Measurements from ENCODE around the gene USP40. TPM values are rescaled to one million over a fixed set of nuclear protein-coding genes. Genes with fewer than 3 reads are reported as not detected.

The USP40 gene
- total and polyA plus RNA-seq, 4 donors, result 29.4 to 40.2 (median 32.2) TPM

GRCh38 chr2:233487748-233488345, 78.7 kb downstream of the USP40 start:
- Histone ChIP-seq H3K27ac (ENCODE audit: low read depth, low read length) (no peak overlapping the region), H3K36me3 (ENCODE audit: control insufficient read depth, insufficient read depth, low read length) (peaks cover 35% of the 10 kb centered on the region), H3K27me3 (ENCODE audit: control insufficient read depth, insufficient read depth, low read length) (no peaks in the 10 kb centered on the region), H3K9me3 (ENCODE audit: control insufficient read depth, insufficient read depth, low read length) (no peaks in the 10 kb centered on the region), H3K4me1 (ENCODE audit: control insufficient read depth, insufficient read depth, low read length) (peaks cover 3% of the 10 kb centered on the region), H3K4me3 (ENCODE audit: low read depth, low read length) (no peak overlapping the region)
- 71% methylated on average over 3 of the region's 9 CpGs for WGBS (ENCODE audit: insufficient coverage)
- DNase-seq (ENCODE audit: low read depth in 4 of 6, low spot score in 6 of 6), result no peak

GRCh38 chr2:233486778-233487552, 79.6 kb downstream of the USP40 start:
- 81% methylated on average over 2 of the region's 4 CpGs for WGBS (ENCODE audit: insufficient coverage)
- H3K4me1 ChIP-seq (ENCODE audit: control insufficient read depth, insufficient read depth, low read length), result peaks cover 3% of the 10 kb centered on the region
- no peak overlapping the region for H3K4me3 ChIP-seq (ENCODE audit: low read depth, low read length)
- no peaks in the 10 kb centered on the region for H3K9me3 ChIP-seq (ENCODE audit: control insufficient read depth, insufficient read depth, low read length)
- H3K27ac ChIP-seq (ENCODE audit: low read depth, low read length), result peak overlapping the region; percentile 15
- no peak for DNase-seq (ENCODE audit: low read depth in 4 of 6, low spot score in 6 of 6)
- H3K36me3 ChIP-seq (ENCODE audit: control insufficient read depth, insufficient read depth, low read length), result peaks cover 42% of the 10 kb centered on the region
- H3K27me3 ChIP-seq (ENCODE audit: control insufficient read depth, insufficient read depth, low read length), result no peaks in the 10 kb centered on the region

GRCh38 chr2:233486357-233486756, 80.2 kb downstream of the USP40 start:
- no peaks in the 10 kb centered on the region for H3K9me3 ChIP-seq (ENCODE audit: control insufficient read depth, insufficient read depth, low read length)
- no peak overlapping the region for H3K4me3 ChIP-seq (ENCODE audit: low read depth, low read length)
- DNase-seq (ENCODE audit: low read depth in 4 of 6, low spot score in 6 of 6), result no peak
- no peaks in the 10 kb centered on the region for H3K27me3 ChIP-seq (ENCODE audit: control insufficient read depth, insufficient read depth, low read length)
- WGBS (ENCODE audit: insufficient coverage), result 87% methylated on average over 4 of the region's 4 CpGs
- H3K27ac ChIP-seq (ENCODE audit: low read depth, low read length), result peak overlapping the region; percentile 15
- H3K36me3 ChIP-seq (ENCODE audit: control insufficient read depth, insufficient read depth, low read length), result peaks cover 47% of the 10 kb centered on the region
- H3K4me1 ChIP-seq (ENCODE audit: control insufficient read depth, insufficient read depth, low read length), result peaks cover 9% of the 10 kb centered on the region

- no peak overlapping the region for H3K27ac ChIP-seq (ENCODE audit: low read depth, low read length)
- peaks cover 50% of the 10 kb centered on the region for H3K36me3 ChIP-seq (ENCODE audit: control insufficient read depth, insufficient read depth, low read length)
- peaks cover 13% of the 10 kb centered on the region for H3K4me1 ChIP-seq (ENCODE audit: control insufficient read depth, insufficient read depth, low read length)
- WGBS (ENCODE audit: insufficient coverage), result 87% methylated on average over 7 of the region's 15 CpGs
- H3K4me3 ChIP-seq (ENCODE audit: low read depth, low read length), result no peak overlapping the region
- no peaks in the 10 kb centered on the region for H3K9me3 ChIP-seq (ENCODE audit: control insufficient read depth, insufficient read depth, low read length)
- H3K27me3 ChIP-seq (ENCODE audit: control insufficient read depth, insufficient read depth, low read length), result no peaks in the 10 kb centered on the region
- no peak for DNase-seq (ENCODE audit: low read depth in 4 of 6, low spot score in 6 of 6)
Observed at GRCh38 chr2:233485726-233486125, 80.9 kb downstream of the USP40 start.

- DNase-seq (ENCODE audit: low read depth in 4 of 6, low spot score in 6 of 6), result no peak
- H3K9me3 ChIP-seq (ENCODE audit: control insufficient read depth, insufficient read depth, low read length), result no peaks in the 10 kb centered on the region
- H3K4me3 ChIP-seq (ENCODE audit: low read depth, low read length), result no peak overlapping the region
- no peaks in the 10 kb centered on the region for H3K27me3 ChIP-seq (ENCODE audit: control insufficient read depth, insufficient read depth, low read length)
- H3K27ac ChIP-seq (ENCODE audit: low read depth, low read length), result no peak overlapping the region
- peaks cover 17% of the 10 kb centered on the region for H3K4me1 ChIP-seq (ENCODE audit: control insufficient read depth, insufficient read depth, low read length)
- WGBS (ENCODE audit: insufficient coverage), result 84% methylated on average over 5 of the region's 5 CpGs
- H3K36me3 ChIP-seq (ENCODE audit: control insufficient read depth, insufficient read depth, low read length), result peaks cover 58% of the 10 kb centered on the region
Observed at GRCh38 chr2:233482616-233483015, 84.0 kb downstream of the USP40 start.

- H3K27me3 ChIP-seq (ENCODE audit: control insufficient read depth, insufficient read depth, low read length), result no peaks in the 10 kb centered on the region
- H3K4me3 ChIP-seq (ENCODE audit: low read depth, low read length), result no peak overlapping the region
- DNase-seq (ENCODE audit: low read depth in 4 of 6, low spot score in 6 of 6), result peak in 2 of 6 donors; percentile 16 to 24
- peaks cover 66% of the 10 kb centered on the region for H3K36me3 ChIP-seq (ENCODE audit: control insufficient read depth, insufficient read depth, low read length)
- H3K9me3 ChIP-seq (ENCODE audit: control insufficient read depth, insufficient read depth, low read length), result no peaks in the 10 kb centered on the region
- H3K4me1 ChIP-seq (ENCODE audit: control insufficient read depth, insufficient read depth, low read length), result peaks cover 17% of the 10 kb centered on the region
- no peak overlapping the region for H3K27ac ChIP-seq (ENCODE audit: low read depth, low read length)
- 71% methylated on average over 19 of the region's 22 CpGs for WGBS (ENCODE audit: insufficient coverage)
Observed at GRCh38 chr2:233481368-233482142, 85.0 kb downstream of the USP40 start.

- Histone ChIP-seq H3K27me3 (ENCODE audit: control insufficient read depth, insufficient read depth, low read length) (no peaks in the 10 kb centered on the region), H3K27ac (ENCODE audit: low read depth, low read length) (no peak overlapping the region), H3K36me3 (ENCODE audit: control insufficient read depth, insufficient read depth, low read length) (peaks cover 66% of the 10 kb centered on the region), H3K4me1 (ENCODE audit: control insufficient read depth, insufficient read depth, low read length) (peaks cover 17% of the 10 kb centered on the region), H3K9me3 (ENCODE audit: control insufficient read depth, insufficient read depth, low read length) (no peaks in the 10 kb centered on the region), H3K4me3 (ENCODE audit: low read depth, low read length) (no peak overlapping the region)
- peak in 2 of 6 donors; percentile 12 to 31 for DNase-seq (ENCODE audit: low read depth in 4 of 6, low spot score in 6 of 6)
- 75% methylated on average over 21 of the region's 21 CpGs for WGBS (ENCODE audit: insufficient coverage)
Observed at GRCh38 chr2:233480490-233481202, 85.9 kb downstream of the USP40 start.

GRCh38 chr2:233479616-233480489, 86.7 kb downstream of the USP40 start:
- Histone ChIP-seq H3K36me3 (ENCODE audit: control insufficient read depth, insufficient read depth, low read length) (peaks cover 70% of the 10 kb centered on the region), H3K9me3 (ENCODE audit: control insufficient read depth, insufficient read depth, low read length) (no peaks in the 10 kb centered on the region), H3K27me3 (ENCODE audit: control insufficient read depth, insufficient read depth, low read length) (no peaks in the 10 kb centered on the region), H3K4me1 (ENCODE audit: control insufficient read depth, insufficient read depth, low read length) (peaks cover 17% of the 10 kb centered on the region), H3K4me3 (ENCODE audit: low read depth, low read length) (no peak overlapping the region), H3K27ac (ENCODE audit: low read depth, low read length) (no peak overlapping the region)
- no peak for DNase-seq (ENCODE audit: low read depth in 4 of 6, low spot score in 6 of 6)
- 91% methylated on average over 24 of the region's 27 CpGs for WGBS (ENCODE audit: insufficient coverage)

Data from spinal cord (tissue), 10 donors.